GM19023 (cell line): ENCODE measurements around the gene URGCP.
"Not testable (repeated sequence)": the region's sequence is repeated elsewhere in the genome, so short reads cannot be mapped to it uniquely, and the experiment has no call there.

Experiments
- ATAC-seq: cut with Tn5 transposase; IDR thresholded peaks from one replicate; pipeline ENCODE4 v1.9.1; 2021; ENCODE audit warnings: mild to moderate bottlenecking, moderate library complexity; ENCODE audit not compliant: unreplicated experiment

Gene URGCP

DNA sequence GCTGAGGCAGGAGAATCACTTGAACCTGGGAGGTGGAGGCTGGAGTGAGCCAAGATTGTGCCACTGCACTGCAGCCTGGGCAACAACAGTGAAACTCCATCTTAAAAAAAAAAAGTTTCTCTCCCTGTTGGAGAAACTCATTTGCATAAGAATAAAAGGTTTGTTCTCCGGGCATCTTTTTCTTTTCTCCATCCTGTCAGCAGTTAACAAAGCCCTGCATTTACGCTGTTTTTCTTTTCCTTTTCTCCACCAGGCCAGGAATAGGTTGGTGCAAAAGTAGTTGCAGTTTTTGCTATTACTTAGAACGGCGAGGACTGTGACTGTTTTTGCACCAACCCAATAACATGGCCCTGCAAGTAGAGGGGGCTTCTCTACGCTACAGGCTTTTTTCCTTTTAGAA, 9.5 kb upstream of the URGCP start:
- ATAC-seq, result no peak

DNA sequence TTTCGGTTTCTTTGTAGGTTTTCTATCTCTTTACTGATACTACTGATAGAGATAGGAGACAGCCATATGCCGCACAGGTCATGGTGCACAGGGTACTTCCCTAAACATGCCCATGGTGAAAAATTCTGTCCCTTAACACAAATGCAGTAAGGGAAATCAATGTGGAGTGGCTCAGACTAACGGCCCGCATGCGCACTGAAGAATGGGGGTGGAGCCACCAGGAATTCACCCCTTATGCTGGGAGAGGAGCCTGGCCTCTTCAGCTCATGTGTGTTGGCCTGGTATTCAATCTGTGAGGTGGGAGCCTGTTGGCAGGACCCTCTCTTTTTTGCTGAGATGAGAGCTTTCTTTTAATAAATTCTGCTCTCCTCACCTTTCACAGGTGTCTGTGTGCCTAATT, 8.4 kb upstream of the URGCP start:
- no peak for ATAC-seq

DNA sequence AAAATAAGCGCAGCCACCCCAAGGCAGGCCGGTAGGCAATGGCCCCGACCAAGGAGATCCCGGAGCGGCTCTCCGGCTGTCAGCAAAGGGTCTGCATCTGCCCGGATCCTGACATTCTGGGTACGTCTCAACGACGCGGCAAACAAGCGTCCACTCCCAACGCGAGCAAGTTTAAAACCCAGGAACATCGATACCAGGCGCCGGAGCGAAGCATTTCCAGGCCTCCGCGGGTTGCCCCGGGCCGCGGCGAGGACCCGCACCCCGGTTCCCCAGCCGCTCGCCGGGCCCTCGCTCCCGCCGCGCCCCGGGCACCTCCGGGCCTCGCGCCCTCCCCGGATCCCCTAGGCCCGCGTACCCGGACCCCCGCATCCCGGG, 453 bp downstream of the URGCP start:
- ATAC-seq, result peak; percentile 29

DNA sequence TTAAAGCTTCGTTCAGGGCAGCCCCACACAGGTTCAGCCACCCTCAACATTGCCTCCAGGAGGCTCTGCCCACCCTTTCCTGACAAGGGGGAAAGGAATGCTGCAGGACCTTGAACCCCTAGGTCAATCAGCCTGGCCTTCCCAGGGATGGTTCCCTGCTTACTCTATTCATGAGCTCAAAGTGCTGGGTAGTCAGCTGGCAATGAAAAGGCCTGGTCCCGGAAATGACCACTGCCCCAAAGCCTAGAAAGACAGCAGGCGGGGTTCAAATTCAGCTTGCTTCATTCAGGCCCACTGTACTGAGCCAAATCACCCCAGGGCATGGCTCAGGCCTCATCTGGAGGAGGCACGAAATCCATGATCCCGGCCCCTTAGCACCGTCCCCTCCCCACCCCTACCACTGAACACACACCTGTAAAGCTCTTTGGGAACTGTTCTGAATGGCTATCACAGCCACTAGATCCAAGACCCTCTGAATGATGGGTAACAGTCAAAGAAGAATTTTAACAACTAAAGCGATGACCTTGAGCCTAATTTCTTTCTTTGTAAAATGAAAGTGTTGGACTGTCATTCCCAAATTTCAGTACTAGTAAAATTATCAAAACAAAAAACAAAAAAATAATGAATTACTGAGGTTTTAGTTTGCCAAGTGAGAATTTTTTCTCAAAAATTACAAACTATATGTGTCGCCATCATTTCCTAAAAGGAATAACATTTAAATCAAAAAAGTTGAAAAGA, 1.0 kb downstream of the URGCP start:
- no peak for ATAC-seq

DNA sequence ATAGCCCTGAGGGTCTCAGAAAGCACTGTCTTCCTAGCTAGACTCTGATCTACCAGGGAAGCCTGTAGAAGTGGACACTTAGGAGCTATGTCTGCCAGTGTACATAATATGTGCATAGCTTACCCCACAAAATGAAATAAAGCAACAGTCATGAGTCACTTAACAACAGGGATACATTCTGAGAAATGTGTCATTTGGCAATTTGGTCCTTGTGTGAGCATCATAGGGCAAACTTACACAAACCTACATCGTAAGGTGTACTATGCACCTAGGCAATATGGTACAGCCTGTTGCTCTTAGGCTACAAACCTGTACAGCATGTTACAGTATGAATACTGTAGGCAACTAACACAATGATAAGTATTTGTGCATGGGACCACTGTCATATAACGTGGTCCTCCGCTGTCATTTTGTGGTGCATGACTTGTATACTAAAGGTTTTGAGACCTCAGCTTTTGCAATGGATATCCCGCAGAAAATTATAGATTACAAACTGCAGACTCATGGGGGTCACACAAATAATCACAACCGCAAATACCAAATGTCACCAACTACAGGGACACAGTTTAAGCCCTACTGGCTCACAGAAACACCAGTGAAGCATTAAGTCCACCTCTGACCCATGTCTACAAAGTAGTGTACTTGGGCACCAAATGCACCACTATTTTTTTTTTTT, 1.7 kb downstream of the URGCP start:
- no peak for ATAC-seq

DNA sequence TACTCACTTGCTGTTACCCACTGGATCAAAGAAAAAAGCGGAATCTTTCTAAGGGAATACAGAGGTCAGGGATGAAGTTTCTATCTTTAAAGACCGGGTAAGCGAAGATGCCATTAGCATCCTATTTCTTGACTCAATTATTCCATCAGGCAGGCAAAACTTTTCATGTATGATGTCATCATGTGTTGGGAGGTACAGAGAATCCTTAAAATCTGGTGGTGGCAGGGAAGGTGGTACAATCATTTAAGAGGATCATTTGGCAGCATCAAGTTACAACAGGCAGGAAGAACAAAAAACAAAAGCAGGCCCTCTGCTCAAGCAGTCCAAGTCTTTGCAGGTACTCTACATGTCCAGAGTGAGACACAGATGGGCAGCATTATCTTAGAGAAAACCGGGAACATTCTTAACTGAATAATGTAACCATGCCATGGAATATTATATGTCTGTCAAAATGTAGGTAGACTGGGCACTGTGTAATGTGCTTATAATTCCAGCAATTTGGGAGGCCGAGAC, 3.8 kb downstream of the URGCP start:
- ATAC-seq, result no peak

DNA sequence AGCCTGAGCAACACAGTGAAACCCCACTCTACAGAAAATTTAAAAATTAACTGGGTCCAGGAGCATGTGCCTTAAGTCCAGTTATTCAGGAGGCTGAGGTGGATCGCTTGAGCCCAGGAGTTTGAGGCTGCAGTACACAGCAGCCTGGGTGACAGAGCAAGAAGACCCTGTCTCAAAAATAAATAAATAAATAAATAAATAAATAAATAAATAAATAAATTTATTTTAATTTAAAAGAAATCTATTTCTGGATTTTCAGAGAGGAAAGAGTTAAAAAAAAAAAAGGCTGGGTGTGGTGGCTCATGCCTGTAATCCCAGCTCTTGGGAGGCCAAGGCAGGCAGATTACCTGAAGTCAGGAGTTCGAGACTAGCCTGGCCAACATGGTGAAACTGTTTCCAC, 7.8 kb downstream of the URGCP start:
- ATAC-seq, result not testable (repeated sequence)

DNA sequence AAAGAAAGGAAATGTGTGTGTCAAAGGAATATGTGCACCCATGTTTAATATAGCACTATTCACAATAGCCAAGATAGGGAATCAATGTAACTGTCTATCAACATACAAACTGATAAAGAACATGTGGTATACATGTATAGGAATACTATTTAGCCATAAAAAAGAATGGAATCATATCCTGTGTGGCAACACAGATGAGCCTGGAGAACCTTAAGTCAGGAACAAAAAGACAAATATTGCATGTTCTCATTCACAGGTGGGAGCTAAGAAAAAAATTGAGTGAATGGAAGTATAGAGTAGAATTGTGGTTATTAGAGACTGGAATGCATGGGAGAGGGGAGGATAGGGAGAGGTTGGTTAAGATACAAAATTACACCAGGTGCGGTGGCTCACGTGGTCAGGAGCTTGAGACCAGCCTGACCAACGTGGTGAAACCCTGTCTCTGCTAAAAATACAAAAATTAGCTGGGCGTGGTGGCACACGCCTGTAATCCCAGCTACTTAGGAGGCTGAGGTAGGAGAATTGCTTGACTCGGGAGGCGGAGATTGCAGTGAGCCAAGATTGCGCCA, 10.5 kb downstream of the URGCP start:
- no peak for ATAC-seq

DNA sequence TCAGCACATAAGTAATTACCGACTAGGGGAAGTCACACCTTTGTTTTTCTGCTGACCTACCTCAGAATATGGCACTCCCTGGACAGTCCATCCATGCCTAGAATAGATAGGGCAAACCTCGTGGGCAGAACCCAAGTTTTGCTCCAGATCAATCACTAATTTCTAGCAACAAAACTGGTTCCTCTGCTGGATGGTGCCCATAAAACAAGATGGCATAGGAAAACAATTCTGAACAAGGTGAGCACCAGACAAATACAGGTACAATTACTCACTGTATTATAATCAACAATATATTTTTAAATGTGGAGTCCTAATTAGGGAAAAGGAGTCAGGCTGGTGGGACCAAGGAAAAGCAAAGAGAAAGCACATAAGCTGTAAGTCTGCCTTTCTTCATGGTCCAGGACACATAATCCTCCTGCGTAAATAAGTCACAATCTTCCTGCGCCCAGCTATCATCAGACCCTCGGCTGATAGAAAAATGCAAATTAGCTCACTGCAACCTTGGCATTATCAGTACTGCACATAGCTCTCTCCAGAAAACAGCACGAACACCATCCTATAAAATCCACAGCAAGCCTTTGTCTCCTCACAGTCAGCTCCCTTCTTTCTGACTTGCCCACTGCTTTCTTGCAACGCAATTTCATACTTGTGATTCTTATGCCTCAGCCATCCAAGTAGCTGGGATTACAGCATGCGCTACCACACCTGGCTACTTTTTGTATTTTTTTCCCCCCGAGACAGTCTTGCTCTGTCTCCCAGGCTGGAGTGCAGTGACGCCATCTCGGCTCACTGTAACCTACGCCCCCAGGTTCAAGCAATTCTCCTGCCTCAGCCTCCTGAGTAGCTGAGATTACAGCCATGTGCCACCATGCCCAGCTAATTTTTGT, 15.1 kb downstream of the URGCP start:
- no peak for ATAC-seq

DNA sequence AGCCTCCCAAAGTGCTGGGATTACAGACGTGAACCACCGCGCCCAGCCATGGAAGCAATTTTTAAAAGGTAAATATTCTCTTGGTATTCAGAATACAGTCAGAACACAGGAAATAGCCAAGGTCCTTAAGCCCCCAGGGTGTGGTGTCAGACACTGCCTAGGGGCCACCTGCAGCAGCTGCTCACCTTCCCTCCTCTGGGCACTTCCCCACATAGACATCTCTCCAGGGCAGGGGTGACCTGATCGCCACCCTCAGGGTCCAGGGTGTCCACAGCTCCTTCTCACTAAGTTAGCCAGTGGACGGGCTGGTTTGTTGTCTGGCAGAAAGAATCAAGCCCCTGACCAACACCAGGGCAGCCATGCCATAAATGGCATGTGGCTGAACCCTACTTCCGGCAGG, 15.9 kb downstream of the URGCP start:
- ATAC-seq, result no peak

DNA sequence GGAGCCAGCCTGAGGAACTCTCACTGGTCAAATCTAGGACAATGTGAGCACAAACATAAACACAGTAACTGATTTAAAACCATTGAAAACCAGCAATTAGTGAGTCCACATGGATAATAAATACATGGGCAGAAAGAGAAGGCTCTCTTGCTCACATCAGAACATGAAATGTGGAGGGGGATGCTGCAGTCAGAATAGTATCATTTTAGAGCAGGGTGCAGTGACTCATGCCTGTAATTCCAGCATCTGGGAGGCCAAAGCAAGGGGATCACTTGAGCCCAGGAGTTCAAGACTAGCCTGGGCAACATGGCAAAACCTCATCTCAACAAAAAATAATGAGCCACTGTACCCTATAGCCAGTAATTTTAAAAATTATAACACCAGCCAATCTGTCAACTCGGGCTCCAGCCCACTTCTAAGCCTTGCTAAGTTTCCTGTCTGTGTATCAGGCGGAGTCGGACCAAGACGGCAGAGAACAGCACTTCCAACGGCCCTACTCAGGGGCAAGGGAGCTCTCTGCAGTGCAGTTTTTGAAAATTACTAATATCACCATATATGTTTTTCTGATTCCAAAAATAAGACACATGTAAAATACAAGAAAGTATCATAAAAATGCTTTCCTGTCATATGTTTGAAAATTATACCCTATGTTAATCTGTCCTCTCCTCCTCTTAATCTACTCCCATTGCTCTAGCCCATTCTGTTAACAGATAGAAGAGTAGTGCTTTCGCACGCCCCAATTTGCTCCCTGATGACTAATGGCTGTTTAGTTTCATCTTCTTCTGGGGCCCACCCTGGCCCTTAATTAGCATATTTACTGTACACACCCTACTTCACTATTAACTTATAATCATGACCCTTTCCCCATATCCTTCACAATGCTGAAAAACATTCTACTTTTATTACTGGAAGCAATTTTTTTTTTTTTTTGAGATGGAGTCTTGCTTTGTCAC, 17.1 kb downstream of the URGCP start:
- no peak for ATAC-seq

DNA sequence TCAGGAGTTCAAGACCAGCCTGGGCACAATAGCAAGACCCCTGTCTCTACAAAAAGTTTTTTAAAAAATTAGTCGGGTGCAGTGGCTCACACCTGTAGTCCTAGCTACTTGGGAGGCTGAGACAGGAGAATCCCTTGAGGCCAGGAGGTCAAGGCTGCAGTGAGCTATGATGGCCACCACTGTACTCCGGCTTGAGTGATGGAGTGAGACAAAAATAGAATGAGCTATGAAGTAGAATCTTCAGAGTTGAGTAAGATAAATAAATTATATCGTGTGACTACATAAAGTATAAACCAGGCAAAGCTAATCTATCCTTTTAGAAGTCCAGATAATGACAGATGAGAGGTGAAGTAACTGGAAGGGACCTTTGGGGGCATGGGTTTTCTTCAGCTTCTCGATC, 21.8 kb downstream of the URGCP start:
- no peak for ATAC-seq

DNA sequence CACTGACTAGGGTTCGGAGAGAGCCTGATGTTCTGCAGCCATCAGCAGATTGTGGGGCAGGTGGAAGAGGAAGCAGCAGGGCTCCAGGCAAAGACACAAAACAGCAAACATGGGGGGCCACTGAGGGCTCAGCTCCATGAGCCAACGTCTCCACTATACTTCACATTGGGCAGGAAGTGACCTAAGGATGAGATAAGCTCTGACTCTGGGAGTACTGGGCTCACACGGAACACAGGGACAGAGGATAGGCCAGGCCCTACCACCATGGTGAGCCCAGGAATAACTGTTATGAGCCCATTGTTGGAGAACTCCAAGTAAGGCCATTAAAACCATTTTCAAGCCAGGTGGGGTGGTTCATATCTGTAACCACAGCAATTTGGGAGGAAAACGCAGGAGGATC, 22.2 kb downstream of the URGCP start:
- ATAC-seq, result no peak

DNA sequence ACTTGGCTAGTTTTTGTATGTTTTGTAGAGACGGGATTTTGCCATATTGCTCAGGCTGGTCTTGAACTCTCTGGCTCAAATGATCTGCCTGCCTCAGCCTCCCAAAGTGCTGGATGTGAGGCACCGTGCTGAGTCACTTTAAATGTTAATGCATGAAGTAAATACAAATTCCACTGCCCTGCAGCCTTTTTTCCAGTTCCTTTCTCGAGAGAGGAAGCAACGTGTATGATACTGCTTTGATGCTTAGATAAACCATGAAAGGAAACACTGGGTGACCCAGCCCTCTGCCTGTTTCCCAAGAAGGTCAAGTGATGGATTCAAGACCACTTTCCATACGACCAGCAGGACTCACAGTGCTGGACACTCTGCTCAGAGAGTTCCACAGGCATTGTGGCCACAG, 25.8 kb downstream of the URGCP start:
- ATAC-seq, result no peak

DNA sequence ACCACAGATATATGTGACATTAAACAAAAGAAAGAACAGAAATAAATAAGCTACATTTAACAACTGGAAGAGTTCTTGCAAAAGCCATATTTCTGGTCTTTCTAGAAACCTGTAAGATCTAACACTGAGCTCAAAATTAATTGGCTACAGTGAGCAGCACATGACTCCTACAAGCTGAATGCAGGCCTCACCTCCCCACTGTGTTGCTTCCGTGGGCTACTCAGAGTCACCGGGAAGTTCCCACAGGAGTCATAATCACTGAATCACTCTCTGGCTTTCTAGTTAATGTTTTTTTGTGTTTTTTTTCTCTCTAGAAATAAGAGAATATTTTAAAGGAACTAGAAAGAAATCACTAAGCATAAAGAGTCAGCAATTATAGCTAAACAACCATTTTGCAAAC, 26.9 kb downstream of the URGCP start:
- ATAC-seq, result no peak

DNA sequence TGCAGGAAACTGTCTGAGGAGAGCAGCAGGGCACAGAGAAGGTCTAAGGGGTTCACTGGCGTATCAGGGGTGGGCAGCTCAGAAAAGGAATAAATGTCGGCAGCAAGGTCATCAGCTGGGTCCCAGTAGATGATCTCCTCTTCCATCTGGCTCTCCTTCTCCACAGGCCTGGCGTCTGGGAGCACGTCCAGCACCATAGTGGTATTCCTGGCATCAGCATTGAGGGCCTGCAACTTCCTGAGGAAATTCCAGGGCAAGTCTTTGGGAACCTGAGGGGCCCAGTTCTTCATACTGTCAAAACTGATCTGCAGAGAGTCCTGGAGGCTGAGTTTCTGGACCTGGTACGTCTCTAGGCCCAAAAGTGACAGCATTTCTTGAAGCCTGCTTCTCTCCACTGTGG, 27.5 kb downstream of the URGCP start:
- ATAC-seq, result no peak

DNA sequence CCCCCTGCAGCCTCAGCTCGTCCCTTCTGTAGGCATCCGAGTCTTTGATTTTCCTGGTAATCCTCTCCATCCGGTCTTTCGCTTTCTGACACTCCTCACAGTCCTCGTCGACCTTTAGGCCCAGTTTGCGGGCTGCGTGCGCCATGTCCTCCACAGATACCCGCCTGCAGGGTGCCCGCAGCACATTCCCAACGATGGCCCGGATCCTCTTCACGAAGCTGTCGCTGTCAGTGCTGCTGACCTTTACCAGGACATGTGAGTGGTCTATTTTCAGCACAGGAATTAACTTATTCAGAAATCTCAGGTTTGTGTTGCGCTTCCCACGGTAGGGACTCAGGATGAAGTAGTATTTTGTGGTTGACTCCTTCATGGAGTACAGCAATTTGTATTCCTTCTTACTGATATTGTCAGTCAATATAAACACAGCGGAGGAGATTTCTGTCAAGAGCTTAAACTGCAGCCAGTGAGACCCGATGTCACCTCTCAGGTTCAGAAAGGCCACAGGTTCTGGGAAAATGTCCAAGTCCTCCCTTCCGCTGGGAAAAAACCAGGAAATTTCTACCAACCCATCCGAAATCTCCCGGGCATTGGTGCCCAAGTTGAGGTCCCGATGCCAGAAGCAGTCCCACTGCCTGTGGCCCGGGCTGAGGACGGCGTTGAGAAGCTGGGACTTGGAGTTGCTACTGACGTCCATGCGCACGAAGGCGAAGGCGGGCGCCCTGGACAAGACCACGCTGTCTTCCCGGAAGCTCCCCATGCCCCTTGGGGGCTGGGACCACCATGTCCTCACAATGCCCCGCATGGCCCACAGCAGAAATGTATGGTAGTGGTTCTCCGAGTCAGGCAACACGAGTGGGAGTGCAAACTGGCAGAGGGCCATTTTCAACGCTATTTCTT, 28.2 kb downstream of the URGCP start:
- no peak for ATAC-seq

DNA sequence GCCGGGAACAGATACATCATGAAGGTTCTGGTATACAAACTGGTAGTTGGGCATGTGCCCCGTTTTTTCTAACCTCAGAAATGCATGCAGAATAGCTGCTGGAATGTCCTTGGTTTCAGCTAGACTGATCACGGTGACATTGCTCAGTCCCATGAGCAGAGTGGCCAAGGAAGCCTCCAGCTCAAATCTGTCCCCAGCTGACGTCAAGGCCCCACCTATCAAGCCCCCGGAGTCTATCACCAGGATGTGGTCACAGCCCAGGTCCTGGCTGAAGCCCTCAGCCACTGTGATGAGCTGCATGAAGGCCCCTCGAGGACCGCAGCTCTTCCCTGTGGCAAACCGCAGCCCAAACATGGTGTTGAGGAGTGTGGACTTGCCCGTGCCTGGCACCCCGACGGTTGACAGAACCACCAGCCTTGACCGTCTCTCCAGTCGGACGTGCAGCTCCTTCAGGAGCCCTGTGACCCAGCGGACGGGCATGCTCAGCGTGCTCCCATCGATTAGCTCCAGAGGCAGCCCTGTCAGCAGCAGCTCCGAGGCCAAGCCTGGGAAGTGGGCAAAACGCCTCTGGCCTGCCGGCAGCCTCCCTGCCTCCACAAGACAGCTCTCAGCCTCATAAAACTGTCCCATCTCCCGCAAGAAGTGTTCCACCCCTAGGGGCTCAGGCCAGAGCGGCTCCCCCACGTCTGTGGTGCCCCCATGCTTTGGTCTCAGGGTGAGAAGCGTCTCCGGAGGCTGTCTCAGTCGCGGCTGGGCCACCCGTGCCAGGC, 29.2 kb downstream of the URGCP start:
- ATAC-seq, result no peak
